Osteoblast (primary cell): ENCODE data around the gene CCDC85C. TPM values are rescaled to one million over a fixed set of nuclear protein-coding genes. Genes with fewer than 3 reads are reported as not detected.

Experiments used
- DNase-seq: peaks from one replicate; pipeline ENCODE4 v3.0.0; 2011; ENCODE audit warnings: low spot score, mixed read lengths; ENCODE audit not compliant: insufficient read length; ENCODE audit errors: missing footprints
- H2AFZ ChIP-seq: 2 replicates; pipeline ENCODE4 v1.6.0; 2011; ENCODE audit warnings: mild to moderate bottlenecking, low read length
- H3K27ac ChIP-seq: 2 replicates; pipeline ENCODE4 v1.5.1; 2011; ENCODE audit warnings: mild to moderate bottlenecking, low read depth, low read length, moderate library complexity
- H3K27me3 ChIP-seq: 2 replicates; pipeline ENCODE4 v1.6.0; 2012; ENCODE audit warnings: mild to moderate bottlenecking, control low read depth, inconsistent platforms, low read length, moderate library complexity; ENCODE audit not compliant: insufficient read depth
- H3K36me3 ChIP-seq: 2 replicates; pipeline ENCODE4 v1.5.1; 2011; ENCODE audit warnings: mild to moderate bottlenecking, low read length, control low read depth, moderate library complexity; ENCODE audit not compliant: insufficient read depth
- H3K4me1 ChIP-seq: 2 replicates; pipeline ENCODE4 v1.5.1; 2011; ENCODE audit warnings: mild to moderate bottlenecking, low read length, control low read depth, moderate library complexity; ENCODE audit not compliant: insufficient read depth
- H3K4me2 ChIP-seq: 2 replicates; pipeline ENCODE4 v1.6.0; 2011; ENCODE audit warnings: mild to moderate bottlenecking, low read length; ENCODE audit not compliant: insufficient read depth
- H3K4me3 ChIP-seq: fragments of 200-600 bp; sonication (generic); 3 replicates; pipeline ENCODE4 v1.5.1; 2012; ENCODE audit warnings: mild to moderate bottlenecking, low read length, inconsistent platforms; ENCODE audit not compliant: insufficient read depth
- H3K79me2 ChIP-seq: 2 replicates; pipeline ENCODE4 v1.6.0; 2012; ENCODE audit warnings: mild to moderate bottlenecking, low read length, control low read depth, inconsistent platforms; ENCODE audit not compliant: insufficient read depth
- H3K9me3 ChIP-seq: 2 replicates; pipeline ENCODE4 v1.5.1; 2011; ENCODE audit warnings: low read depth, low read length, control low read depth
- H4K20me1 ChIP-seq: 2 replicates; pipeline ENCODE4 v1.6.0; 2012; ENCODE audit warnings: mild to moderate bottlenecking, low read length, control low read depth; ENCODE audit not compliant: insufficient read depth
- CTCF ChIP-seq: IDR thresholded peaks from 2 replicates; pipeline ENCODE4 v1.5.1; 2011; ENCODE audit warnings: mild to moderate bottlenecking, low read depth, low read length, moderate library complexity; ENCODE audit errors: extremely low read depth
- total RNA-seq: library from RNA; depleted of rRNA; stranded (reverse); fragments of >200 nt; gene quantifications from 2 replicates; pipeline ENCODE4 v1.2.3, GENCODE V29; 2012

CCDC85C gene
- total RNA-seq, 1 donor, result 3.6 TPM

- H3K4me2 ChIP-seq, result no peak overlapping the region
- TF ChIP-seq CTCF, result no peak
- H3K27me3 ChIP-seq, result no peaks in the 10 kb centered on the region
- no peak overlapping the region for H3K4me3 ChIP-seq
- H3K27ac ChIP-seq, result no peak overlapping the region
- peaks cover 9% of the 10 kb centered on the region for H3K4me1 ChIP-seq
- H2AFZ ChIP-seq, result no peak overlapping the region
- H3K36me3 ChIP-seq, result no peaks in the 10 kb centered on the region
- peaks cover 1% of the 10 kb centered on the region for H4K20me1 ChIP-seq
- H3K79me2 ChIP-seq, result peaks cover 11% of the 10 kb centered on the region
- DNase-seq, result no peak
- H3K9me3 ChIP-seq, result no peaks in the 10 kb centered on the region
These were observed 19.2 kb downstream of the CCDC85C start for GRCh38 chr14:99584823-99585222.

- no peak for DNase-seq
- no peak overlapping the region for H2AFZ ChIP-seq
- no peaks in the 10 kb centered on the region for H3K27me3 ChIP-seq
- no peak for TF ChIP-seq CTCF
- no peak overlapping the region for H3K4me3 ChIP-seq
- H3K27ac ChIP-seq, result no peak overlapping the region
- no peak overlapping the region for H3K4me2 ChIP-seq
- H3K4me1 ChIP-seq, result peaks cover 18% of the 10 kb centered on the region
- H3K36me3 ChIP-seq, result no peaks in the 10 kb centered on the region
- no peaks in the 10 kb centered on the region for H3K9me3 ChIP-seq
- peaks cover 5% of the 10 kb centered on the region for H3K79me2 ChIP-seq
- peaks cover 18% of the 10 kb centered on the region for H4K20me1 ChIP-seq
These were observed 22.1 kb downstream of the CCDC85C start for GRCh38 chr14:99581938-99582337.

- Histone ChIP-seq H3K4me2 (no peak overlapping the region), H3K27me3 (no peaks in the 10 kb centered on the region), H3K9me3 (no peaks in the 10 kb centered on the region)
These were observed 22.6 kb downstream of the CCDC85C start for GRCh38 chr14:99581374-99581773.

More at GRCh38 chr14:99581374-99581773, 22.6 kb downstream of the CCDC85C start:
- H3K27ac ChIP-seq, result no peak overlapping the region
- H3K36me3 ChIP-seq, result no peaks in the 10 kb centered on the region
- peaks cover 18% of the 10 kb centered on the region for H3K4me1 ChIP-seq
- peaks cover 18% of the 10 kb centered on the region for H4K20me1 ChIP-seq
- no peak for TF ChIP-seq CTCF
- H2AFZ ChIP-seq, result no peak overlapping the region
- peaks cover 5% of the 10 kb centered on the region for H3K79me2 ChIP-seq
- no peak overlapping the region for H3K4me3 ChIP-seq
- DNase-seq, result no peak
